ENCODE results near the gene NUDT4. TPM values are rescaled to one million over a fixed set of nuclear protein-coding genes. Genes with fewer than 3 reads are reported as not detected.

Gene NUDT4
- total and polyA plus RNA-seq, 10 of the 15 experiments (the other 5 are each of a cell fraction or from before 2014, with no cell fraction given) = 26.6 to 91.6 (median 63.1) TPM

DNA sequence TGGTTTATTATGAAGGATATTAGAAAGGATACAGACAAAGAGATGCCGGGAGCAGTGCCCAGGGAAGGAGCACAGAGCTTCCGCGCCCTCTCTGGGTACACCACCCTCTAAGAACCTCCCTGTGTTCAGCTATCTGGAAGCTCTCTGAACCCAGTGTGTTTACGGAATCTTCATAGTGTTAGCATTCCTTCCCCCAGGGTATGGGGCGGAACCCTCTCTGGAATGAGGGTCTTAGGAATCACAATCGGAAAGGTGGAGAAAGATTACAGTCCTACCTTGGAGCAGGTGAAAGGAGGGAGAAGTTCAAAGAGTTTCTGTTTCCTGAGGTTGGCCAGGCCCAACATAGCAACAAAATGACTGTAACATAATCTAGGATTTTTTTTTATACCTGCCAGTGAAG lies 6.8 kb upstream of the NUDT4 start:
- H3K4me3 ChIP-seq = no peak overlapping the region
- BruUV-seq (replicated peaks) = no TSS peak

More for the DNA sequence above, 6.8 kb upstream of the NUDT4 start:
- H3K4me2 ChIP-seq (ENCODE audit: control insufficient read depth, insufficient read depth) = no peak overlapping the region
- WGBS (ENCODE audit: insufficient coverage, insufficient replicate concordance, low lambda C conversion rate, missing lambda C conversion rate) = 91% methylated on average over 6 of the region's 6 CpGs
- no peak for TF ChIP-seq MXI1 (IDR thresholded peaks at IDR 0.05; ENCODE audit: low read depth, low read length)
- no peak for TF ChIP-seq POLR2A (IDR thresholded peaks at IDR 0.05; ENCODE audit: low read depth, low read length)
- TF ChIP-seq RFX5 (IDR thresholded peaks at IDR 0.05; ENCODE audit: low read depth, low read length) = no peak
- no peak for TF ChIP-seq NFYA (IDR thresholded peaks at IDR 0.05; ENCODE audit: borderline replicate concordance, low read depth, low read length)
- no peak for TF ChIP-seq SRF (IDR thresholded peaks at IDR 0.05; ENCODE audit: low read depth in 2 of 2, low read length in 2 of 2)
- TF ChIP-seq GABPA (IDR thresholded peaks at IDR 0.05; ENCODE audit: low read depth) = no peak
- no peak for TF ChIP-seq SMAD1 (IDR thresholded peaks at IDR 0.05; ENCODE audit: low read depth, partially characterized antibody)
- TF ChIP-seq EP300 (IDR thresholded peaks at IDR 0.05; ENCODE audit: borderline replicate concordance in 1 of 2, control insufficient read depth in 1 of 2, low read depth in 2 of 2, low read length in 2 of 2) = no peak
- no peak for TF ChIP-seq ZBTB40 (IDR thresholded peaks at IDR 0.05; ENCODE audit: borderline replicate concordance)
- no peak for TF ChIP-seq ZNF24 (IDR thresholded peaks at IDR 0.05)
- no peak for TF ChIP-seq RUNX3 (IDR thresholded peaks at IDR 0.05; ENCODE audit: low read length)
- no peak for TF ChIP-seq MYB (IDR thresholded peaks at IDR 0.05; ENCODE audit: borderline replicate concordance, low read depth, low read length)
- TF ChIP-seq MEF2B (IDR thresholded peaks at IDR 0.05; ENCODE audit: partially characterized antibody, poor library complexity, severe bottlenecking) = no peak
- no peak for TF ChIP-seq IKZF2 (IDR thresholded peaks at IDR 0.05)
- no peak for TF ChIP-seq YBX1 (IDR thresholded peaks at IDR 0.05)
- TF ChIP-seq EED (IDR thresholded peaks at IDR 0.05; ENCODE audit: low read depth) = no peak
- TF ChIP-seq NFIC (IDR thresholded peaks at IDR 0.05; ENCODE audit: low read depth, low read length) = no peak
- TF ChIP-seq KLF5 (IDR thresholded peaks at IDR 0.05; ENCODE audit: partially characterized antibody) = no peak
- no peak for TF ChIP-seq SMC3 (IDR thresholded peaks at IDR 0.05; ENCODE audit: borderline replicate concordance, low read length)
- CTCF ChIA-PET = interaction anchor here (0.7 kb wide), 1 partner anchor 14 kb away, joined by 3 read pairs; no protein-coding TSS in a partner anchor
- no peaks in the 10 kb centered on the region for H3K27me3 ChIP-seq (replicated peaks in 1 of 2; ENCODE audit: control insufficient read depth in 2 of 2, insufficient read depth in 2 of 2, low read length in 1 of 2)
- no peaks in the 10 kb centered on the region for H3K9me3 ChIP-seq (replicated peaks; ENCODE audit: control insufficient read depth, insufficient read depth, low read length)
- H3K4me1 ChIP-seq (ENCODE audit: control insufficient read depth, insufficient read depth, low read length) = no peaks in the 10 kb centered on the region
- H2AFZ ChIP-seq (ENCODE audit: control insufficient read depth, low read depth, low read length) = no peak overlapping the region
- intact Hi-C loops (cut with micrococcal nuclease; ENCODE audit: unreplicated experiment) (no loop called here), in situ Hi-C loops (cut with MboI) (no loop called here)
- SMC1A ChIA-PET (ENCODE audit: uncharacterized antibody, unreplicated experiment) = interaction anchor here (0.6 to 1.1 kb wide), 2 partner anchors 13 to 273 kb away, joined by 3 to 4 read pairs; no protein-coding TSS in a partner anchor
- no peaks in the 10 kb centered on the region for H4K20me1 ChIP-seq (ENCODE audit: control insufficient read depth, insufficient read depth)
- DNase-seq (ENCODE audit: low read depth, low spot score) (no peak), FAIRE-seq (no peak), ATAC-seq (no peak)
- no peaks in the 10 kb centered on the region for H3K36me3 ChIP-seq (ENCODE audit: control insufficient read depth in 2 of 2, insufficient read depth in 2 of 2, low read length in 1 of 2)
- H3K27ac ChIP-seq (ENCODE audit: control insufficient read depth, insufficient read depth) = no peak overlapping the region
- peaks cover 4% of the 10 kb centered on the region for H3K79me2 ChIP-seq (ENCODE audit: control insufficient read depth, insufficient read depth, low read length)
- POLR2A ChIA-PET = no interaction called here
- RAD21 ChIA-PET (ENCODE audit: unreplicated experiment) = no interaction called here
- H3K9ac ChIP-seq (ENCODE audit: control insufficient read depth, insufficient read depth, low read length) = no peak overlapping the region

All from GM12878 (cell line).